GM23248 (cell line): Measurements from ENCODE around the gene SEC16A.
"Not testable (repeated sequence)": the region's sequence is repeated elsewhere in the genome, so short reads cannot be mapped to it uniquely, and the experiment has no call there.

Experiments
- EZH2 ChIP-seq: fragments of 200-600 bp; sonication (generic); IDR thresholded peaks from 2 replicates; pipeline ENCODE4 v1.6.1; 2018; ENCODE audit warnings: antibody characterized with exemption, mild to moderate bottlenecking; ENCODE audit not compliant: insufficient read depth, poor library complexity, severe bottlenecking
- EZH2phosphoT487 ChIP-seq: fragments of 200-600 bp; sonication (generic); IDR thresholded peaks from 2 replicates; pipeline ENCODE4 v1.6.1; 2018; ENCODE audit warnings: antibody characterized with exemption, moderate library complexity, mild to moderate bottlenecking, low read depth; ENCODE audit not compliant: insufficient read depth

GRCh38 chr9:136405904-136406303, 76.9 kb downstream of the SEC16A start:
- TF ChIP-seq EZH2, EZH2phosphoT487: not testable (repeated sequence)
